Epithelial cell of proximal tubule (primary cell): Measurements from ENCODE around the gene PCCA. TPM values are rescaled to one million over a fixed set of nuclear protein-coding genes. Genes with fewer than 3 reads are reported as not detected.
"Not testable (repeated sequence)": the region's sequence is repeated elsewhere in the genome, so short reads cannot be mapped to it uniquely, and the experiment has no call there.

Experiments
- DNase-seq: peaks from one replicate; pipeline ENCODE4 v3.0.0-alpha.2; 2011; ENCODE audit warnings: low read depth
- H3K4me3 ChIP-seq: 2 replicates; pipeline ENCODE4 v1.5.1; 2011; ENCODE audit warnings: low read depth, mild to moderate bottlenecking, low read length
- total RNA-seq: library from RNA; depleted of rRNA; stranded (reverse); fragments of >200 nt; gene quantifications from 2 replicates; pipeline ENCODE4 v1.2.3, GENCODE V29; 2015
- TF ChIP-seq, protein P1 (sequence below): conservative IDR thresholded peaks from 2 replicates; pipeline ENCODE4 v1.5.1; 2012; ENCODE audit warnings: low read depth, mild to moderate bottlenecking, low read length

Gene PCCA
- total RNA-seq, 1 donor from 2014 or later = 17.8 TPM

DNA sequence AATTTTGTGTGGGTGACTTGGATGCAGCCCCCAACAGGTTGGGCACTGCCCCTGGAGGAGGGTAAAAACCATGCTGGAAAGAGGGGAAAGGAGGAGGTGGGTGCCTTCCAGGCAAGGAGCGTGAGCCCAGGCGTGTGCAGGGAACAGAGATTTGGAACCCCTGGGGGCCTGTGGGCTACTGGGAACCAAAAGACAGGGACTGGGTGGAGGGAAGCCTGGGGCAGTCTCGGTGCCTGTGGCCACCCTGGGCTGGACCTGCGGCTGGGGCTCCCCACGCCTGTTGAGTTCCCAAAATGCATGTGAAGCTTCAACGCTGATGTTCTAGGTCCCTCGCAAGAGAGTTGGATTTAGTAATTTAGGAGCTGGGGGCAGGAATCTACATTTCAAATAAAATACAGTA lies 474.9 kb downstream of the PCCA start:
- TF ChIP-seq, protein P1, sequence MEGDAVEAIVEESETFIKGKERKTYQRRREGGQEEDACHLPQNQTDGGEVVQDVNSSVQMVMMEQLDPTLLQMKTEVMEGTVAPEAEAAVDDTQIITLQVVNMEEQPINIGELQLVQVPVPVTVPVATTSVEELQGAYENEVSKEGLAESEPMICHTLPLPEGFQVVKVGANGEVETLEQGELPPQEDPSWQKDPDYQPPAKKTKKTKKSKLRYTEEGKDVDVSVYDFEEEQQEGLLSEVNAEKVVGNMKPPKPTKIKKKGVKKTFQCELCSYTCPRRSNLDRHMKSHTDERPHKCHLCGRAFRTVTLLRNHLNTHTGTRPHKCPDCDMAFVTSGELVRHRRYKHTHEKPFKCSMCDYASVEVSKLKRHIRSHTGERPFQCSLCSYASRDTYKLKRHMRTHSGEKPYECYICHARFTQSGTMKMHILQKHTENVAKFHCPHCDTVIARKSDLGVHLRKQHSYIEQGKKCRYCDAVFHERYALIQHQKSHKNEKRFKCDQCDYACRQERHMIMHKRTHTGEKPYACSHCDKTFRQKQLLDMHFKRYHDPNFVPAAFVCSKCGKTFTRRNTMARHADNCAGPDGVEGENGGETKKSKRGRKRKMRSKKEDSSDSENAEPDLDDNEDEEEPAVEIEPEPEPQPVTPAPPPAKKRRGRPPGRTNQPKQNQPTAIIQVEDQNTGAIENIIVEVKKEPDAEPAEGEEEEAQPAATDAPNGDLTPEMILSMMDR = no peak
- DNase-seq = no peak
- no peak overlapping the region for H3K4me3 ChIP-seq

DNA sequence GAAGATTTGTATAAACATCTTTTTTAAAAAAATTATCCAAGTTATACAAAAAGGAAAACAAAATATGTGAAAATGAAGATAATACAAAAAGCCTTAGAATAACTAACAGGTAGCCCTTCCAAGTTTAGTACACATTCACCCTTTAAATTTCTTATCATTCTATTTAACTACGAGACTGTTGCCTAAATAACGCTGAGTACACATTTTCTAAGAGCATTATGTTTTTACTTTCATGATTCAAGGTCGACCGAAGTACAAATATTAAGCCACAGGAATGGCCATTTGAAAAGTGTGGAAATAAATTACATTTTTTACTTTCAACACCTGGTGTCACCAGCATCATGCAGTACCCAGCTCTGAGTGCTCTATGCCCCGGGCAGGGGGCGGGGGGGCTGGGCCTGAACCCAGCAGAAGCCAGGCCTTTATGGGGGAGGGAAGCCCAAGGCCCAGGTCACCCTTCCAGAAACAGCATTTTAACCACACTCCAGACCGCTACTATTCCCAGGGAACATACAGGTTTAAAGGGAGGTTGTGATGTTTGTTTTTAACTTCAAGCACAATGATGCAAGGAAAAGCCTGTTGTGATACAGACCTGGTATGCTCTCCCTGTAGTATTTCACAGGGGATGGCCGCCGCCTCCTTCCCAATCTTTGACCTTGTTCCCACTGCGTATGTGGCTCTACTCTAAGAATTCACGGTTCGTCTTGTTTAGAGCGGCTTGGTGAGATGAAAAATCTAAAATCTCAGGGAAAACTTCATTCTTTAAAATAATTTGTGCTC lies 475.7 kb downstream of the PCCA start:
- DNase-seq = no peak
- TF ChIP-seq, protein P1 = no peak
- no peak overlapping the region for H3K4me3 ChIP-seq

DNA sequence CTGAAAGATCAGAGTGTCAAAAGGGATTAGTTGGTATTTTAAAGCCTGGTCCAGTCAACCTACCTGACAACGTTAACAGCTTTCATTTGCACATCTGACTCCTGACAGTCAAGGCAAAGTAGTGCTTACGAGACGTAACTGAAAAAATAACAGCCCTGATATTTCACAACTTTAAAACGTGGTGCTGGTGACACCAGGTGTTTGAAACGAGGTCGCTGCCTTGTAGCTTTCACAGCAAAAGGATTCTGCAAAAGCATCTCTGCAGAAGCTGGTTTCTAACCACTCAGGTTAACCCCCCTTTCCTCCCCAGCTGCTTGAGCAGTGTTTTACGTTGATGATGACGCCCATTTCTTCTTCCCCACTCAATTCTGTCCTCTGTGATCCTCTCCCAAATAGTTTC lies 476.4 kb downstream of the PCCA start:
- no peak for DNase-seq
- no peak overlapping the region for H3K4me3 ChIP-seq

DNA sequence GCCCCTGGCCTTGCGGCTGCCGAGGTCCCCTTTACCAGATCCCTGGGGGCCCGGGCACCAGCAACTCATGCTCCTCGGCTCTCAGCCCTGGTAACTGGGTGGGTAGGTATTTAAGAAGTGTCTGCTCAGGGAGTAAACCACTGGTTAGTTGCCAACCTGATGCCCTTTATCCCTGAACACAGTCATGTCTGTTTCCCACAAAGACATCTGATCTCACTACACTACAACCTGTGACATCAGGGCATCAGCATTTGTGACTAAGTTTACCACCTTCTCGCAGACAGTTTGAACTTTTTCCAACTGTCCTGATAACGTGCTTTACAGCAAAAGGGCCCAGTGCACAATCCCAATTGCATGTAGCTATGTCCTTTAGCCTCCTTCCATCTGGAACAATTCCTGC lies 477.6 kb downstream of the PCCA start:
- peak; percentile 45 for DNase-seq
- H3K4me3 ChIP-seq = no peak overlapping the region

More for the DNA sequence above, 476.4 kb downstream of the PCCA start:
- TF ChIP-seq, protein P1 = no peak

DNA sequence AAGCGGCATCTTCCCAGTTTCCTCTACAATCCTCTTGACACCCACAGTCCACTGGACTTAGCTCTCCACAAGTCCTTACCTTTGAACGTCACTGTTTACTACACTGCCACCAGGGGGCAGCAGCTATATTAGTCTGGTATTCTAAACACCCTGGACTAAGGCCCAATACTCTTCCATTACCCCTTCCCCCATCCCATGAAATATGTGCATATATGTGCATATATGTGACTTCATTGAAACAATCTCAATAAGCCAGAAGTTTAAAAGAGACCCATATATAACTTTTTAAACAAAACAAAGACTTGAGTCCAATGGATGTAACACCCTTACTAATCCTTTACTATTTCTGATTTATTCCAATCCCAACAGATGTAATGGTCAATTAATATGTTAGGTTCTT lies 484.2 kb downstream of the PCCA start:
- DNase-seq = peak; percentile 25
- no peak overlapping the region for H3K4me3 ChIP-seq

More for the DNA sequence above, 477.6 kb downstream of the PCCA start:
- TF ChIP-seq, protein P1 = no peak

DNA sequence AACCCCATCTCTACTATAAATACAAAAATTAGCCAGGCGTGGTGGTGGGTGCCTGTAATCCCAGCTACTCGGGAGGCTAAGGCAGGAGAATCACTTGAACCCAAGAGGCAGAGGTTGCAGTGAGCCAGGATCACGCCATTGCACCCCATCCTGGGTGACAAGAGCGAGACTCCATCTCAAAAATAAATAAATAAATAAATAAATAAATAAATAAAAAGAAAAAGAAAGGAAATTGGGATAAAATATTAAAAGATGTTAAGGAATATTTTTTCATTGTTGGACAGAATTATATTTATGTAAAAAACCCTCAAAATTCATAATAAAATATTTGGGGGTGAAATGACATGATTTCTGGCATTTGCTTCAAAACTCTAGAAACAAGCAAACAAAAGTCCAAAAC lies 488.3 kb downstream of the PCCA start:
- not testable (repeated sequence) for H3K4me3 ChIP-seq, DNase-seq

More for the DNA sequence above, 484.2 kb downstream of the PCCA start:
- TF ChIP-seq, protein P1 = peak; percentile 81

Other genes with a start within 250 kb of the PCCA start
- gene ZIC5, start 117.3 kb upstream of the PCCA start, total RNA-seq = not detected in 2 replicates
- under 0.01 TPM in 1 of 2 replicates, not detected in the other for gene ZIC2, start 107.3 kb upstream of the PCCA start, total RNA-seq